Measurements from ENCODE around the gene MID1IP1.

The MID1IP1 gene, protein sequence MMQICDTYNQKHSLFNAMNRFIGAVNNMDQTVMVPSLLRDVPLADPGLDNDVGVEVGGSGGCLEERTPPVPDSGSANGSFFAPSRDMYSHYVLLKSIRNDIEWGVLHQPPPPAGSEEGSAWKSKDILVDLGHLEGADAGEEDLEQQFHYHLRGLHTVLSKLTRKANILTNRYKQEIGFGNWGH

DNA sequence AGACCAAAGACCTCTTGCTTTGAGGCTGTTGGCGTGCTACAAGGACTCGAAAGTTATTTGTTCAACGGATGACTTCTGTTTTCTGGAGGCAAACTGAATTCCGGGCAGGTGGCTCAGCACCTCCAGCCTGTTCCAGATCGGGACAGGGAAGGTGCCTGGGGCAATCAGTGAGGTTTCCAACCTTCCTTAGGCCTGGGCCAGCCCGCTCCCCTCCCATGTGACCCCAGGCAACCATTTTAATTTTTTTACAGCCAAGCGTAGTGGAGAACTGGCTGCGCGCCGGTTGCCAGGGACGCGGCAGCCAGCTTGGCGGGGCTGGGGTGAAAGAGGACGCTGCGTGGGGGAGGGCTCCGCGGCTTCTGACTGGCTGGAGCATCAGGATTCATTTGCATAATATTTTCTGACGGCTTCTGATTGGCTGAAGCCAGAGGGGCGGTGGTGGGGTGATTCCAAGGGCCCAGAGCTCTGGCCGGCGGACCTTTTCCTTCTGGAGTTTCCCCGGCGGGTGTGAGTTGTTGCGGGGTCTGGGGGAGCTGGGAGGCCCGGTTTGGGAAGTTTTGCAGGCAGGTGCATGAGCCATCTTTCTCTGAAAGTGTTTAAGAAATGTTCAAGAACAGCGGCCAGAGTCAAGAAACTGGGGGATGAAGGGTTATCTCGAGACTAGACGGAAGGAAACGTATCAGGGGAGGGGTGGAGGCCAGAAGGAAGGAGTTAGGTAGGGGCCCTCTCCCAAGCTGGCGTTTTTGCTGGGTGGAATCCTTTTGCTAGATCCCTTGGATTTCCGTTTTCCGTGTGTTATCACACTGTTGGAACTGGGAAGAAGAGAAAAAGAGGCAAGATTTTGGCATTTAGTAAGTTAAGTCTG, at the start of gene MID1IP1:
MID1IP1 (plus strand) TSS at position 479 of the 865 bp plus-strand sequence. CDS start 3,488 bp downstream, outside the sequence.
- no peak for DNase-seq

DNA sequence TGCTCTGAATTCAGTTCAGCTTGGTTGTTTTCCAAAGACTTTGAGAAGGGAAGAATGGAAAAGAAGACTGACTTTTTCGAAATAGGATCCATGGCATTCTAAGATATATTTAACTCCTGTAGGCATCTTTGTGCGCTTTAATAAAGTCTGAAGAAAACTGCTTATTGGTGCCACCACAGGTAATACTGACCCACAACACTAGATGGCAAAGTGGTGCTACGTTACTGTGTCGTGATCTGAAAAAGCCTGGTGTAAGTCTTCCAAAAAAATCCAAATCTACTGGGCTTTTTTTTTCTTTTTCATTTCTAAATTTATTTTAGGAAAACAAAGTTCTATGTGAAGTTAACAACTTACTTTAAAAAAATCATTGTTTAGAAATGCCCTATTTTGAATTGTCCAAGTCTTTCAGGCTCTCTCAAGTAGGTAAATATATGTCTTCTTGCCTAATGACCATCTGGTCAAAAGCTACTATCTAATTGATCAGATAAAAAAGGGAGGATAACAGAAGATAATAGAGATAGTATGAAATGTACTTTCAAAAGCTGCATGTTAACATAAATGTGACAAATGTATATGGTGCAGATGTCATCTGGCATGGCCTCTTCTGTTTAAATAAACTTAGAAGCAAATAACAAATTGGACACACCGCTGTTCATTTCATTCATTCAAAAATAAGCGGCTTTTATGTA, 47.0 kb upstream of the MID1IP1 start:
- no peak for DNase-seq

DNA sequence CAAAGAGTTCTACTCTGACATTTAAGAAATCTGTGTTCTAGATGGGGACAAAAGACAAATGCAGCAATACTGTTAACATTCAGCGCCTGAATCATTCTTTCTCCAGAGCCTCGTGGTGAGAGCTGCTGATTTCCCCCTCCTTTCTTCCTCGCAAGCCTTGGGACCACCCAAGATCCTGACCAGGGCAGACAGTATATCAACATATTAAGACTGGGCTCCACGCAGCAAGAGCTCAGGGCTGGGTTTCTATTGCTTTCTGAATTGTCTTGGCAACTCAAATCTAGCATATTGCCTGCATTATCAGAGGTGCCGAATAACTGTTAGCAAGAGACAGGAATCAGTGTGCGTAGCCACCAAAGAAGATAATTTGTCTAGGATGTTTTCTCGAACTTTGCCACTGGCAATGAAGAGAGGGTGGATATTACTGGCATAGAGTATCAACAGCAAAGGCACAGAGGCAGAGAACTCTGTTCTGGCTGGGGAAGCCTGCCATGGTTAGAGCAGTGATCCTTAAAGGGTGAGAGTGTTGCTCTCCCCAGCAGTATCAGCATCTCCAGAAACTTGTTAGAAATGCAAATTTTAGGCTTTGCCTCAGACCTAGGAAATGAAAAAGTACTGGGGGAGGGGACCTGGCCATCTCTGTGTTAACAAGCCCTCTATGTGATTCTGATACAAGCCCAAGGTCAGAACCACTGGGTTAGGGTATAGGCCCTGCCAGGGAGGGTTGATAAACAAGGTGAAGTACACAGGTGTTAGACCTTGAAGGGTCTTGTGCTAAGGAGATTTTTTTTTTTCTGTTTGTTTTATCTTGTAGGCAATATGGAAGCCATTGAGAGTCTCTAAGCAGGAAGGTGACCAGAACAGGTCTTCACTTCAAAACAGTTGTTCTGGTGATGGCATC, 46.2 kb upstream of the MID1IP1 start:
- DNase-seq: no peak

DNA sequence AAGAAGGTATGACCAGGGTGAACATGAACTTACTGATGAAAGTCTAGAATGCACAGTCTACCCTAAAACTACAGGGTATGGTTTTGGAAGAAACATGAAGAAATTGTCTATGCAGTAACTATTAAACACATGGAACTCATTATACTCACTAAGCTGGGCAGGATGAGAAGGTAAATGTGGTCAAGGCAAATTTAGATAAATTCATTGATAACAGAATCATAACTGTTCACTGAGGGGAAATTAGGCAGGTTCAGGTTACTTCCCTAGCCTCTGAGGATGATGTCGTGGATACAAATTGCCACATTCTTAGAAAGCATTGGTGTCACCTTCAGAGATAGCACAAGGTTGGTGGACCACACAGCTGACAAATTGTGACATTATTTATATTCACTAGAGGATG, 40.4 kb upstream of the MID1IP1 start:
- no peak for DNase-seq

DNA sequence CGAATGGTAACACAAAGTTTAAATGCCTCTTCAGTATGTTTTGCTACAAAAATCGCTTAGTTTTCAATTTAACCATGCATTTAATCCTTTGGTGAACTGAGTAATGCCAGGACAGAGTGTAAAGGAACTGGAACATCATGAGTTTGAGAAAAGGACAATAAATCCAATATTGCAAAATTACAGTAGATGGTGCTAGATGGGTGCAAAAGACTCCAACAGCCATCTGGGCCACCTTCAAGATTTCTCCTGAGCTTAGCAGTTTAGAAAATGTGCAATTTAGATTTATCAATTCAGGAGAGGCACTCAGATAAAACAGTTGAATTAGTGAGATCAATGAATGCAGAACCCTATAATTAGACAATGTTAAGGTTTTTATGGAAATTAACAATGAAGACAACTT, 33.2 kb upstream of the MID1IP1 start:
- DNase-seq: no peak

DNA sequence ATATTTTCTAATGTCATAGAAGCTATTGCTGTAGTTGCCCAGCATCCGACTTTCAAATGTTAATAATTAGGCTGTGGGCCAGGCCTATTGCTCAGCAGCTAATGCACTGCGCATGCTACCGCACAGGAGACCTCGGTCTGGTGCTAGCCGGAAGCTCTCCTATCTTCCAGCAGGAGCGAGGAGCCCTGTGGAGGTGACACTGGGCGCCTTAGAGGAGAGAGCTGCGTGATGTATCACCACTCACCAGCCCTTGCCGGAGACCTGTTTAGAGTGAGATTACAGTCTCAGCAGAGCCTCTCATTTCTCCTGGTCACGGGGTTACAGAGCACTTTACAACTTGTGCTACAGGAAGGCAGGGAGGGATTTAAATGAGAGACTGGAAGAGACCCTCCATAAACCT, 31.1 kb upstream of the MID1IP1 start:
- no peak for DNase-seq

DNA sequence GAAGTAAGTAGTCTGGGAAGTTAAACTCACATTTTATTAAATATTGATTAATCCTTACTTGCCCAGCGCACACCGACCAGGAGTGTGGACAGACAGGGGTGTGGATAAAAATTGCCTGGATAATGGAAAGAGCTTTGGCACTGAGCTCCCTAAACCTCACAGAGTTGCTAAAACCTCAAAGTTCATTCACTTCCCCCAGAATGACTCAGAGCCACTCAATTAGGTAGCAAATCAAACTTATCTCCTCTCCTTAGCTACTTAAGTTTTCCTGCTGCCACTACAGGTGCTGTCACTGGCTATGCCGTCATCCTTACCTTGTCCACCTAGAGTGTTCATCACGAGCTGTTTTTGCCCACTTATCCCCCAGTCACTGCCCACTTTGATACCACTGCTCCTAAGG, 27.0 kb upstream of the MID1IP1 start:
- DNase-seq: no peak

DNA sequence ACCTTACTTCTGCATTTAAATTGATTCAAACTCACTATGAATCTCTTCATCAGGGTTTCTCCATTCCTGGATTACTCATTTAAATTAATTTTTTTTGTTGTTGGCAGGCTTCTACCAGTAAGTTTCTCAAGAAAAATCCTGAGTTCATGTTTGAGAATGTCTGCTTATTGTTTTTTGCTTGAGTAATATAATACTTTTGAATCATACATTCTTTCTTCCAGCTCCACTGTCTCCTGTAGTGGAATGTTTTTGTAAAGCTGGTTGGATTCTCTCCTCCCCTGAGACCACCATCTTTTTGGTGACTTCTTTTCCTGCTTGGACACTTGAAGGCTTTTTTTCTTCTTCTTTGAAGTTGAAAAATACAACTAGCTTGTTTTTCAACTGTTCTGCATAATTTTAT, 4.3 kb upstream of the MID1IP1 start:
- no peak for DNase-seq

DNA sequence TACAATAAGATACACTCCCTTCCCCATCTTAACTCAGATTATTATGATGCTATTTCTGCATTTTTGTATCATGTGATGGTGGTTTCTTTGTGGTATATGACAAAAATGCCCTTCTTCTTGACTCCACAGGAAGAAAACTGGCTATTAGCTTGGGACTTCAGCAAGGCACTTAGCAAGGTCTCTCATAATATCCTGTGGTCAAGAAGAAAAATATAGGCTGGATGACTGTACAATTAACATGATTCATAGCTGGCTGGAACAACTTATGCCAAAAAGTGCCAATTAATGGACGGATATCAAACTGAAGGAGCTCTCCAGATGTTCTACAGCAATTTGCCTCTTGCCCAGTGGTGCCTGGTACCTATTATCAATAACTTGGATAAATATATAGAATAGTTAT, 2.3 kb upstream of the MID1IP1 start:
- DNase-seq: no peak

DNA sequence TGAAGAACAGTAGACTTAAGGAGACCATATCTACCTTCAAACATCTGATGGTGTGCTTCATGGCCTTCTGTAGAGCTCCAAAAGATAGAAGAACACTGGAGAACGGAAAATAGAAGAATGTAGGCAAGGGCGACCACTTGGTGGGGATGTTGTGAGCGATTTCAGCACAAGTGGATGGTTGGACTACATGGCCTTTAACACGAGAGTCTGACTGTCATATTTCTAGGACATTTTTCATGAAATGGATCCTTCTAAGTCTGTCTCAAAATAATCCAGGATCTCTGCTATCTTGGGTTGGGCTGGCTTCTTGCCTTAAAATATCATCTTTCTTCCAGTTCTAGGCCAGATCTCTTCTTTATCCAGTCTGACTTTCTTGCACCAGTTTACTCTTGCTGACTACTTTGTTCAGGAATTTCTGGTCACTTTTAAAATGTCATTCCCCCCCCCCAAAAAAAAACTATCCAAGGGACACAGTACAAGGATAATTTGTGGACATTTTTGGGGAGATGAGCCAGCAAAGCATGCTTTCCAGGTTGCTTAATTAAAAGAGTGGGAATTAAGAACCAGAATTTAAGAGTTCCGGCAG, 1.2 kb upstream of the MID1IP1 start:
- DNase-seq: no peak

DNA sequence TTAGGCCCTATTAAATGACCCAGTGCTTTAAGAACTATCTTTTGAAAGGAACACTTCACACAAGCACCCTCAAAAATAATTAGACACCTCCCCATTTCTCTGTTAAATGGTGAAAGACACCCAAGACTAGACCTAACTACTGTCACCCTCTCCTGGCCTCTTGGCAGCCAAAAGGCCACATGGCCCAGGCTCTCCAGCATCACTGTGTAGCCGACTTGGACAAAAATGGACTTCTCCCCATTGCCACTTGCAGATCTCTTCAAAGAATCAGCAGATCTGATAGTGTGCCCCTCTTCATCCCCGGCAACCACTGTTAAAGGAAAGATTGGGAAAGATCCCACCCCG, 2.0 kb downstream of the MID1IP1 start:
- DNase-seq: no peak

DNA sequence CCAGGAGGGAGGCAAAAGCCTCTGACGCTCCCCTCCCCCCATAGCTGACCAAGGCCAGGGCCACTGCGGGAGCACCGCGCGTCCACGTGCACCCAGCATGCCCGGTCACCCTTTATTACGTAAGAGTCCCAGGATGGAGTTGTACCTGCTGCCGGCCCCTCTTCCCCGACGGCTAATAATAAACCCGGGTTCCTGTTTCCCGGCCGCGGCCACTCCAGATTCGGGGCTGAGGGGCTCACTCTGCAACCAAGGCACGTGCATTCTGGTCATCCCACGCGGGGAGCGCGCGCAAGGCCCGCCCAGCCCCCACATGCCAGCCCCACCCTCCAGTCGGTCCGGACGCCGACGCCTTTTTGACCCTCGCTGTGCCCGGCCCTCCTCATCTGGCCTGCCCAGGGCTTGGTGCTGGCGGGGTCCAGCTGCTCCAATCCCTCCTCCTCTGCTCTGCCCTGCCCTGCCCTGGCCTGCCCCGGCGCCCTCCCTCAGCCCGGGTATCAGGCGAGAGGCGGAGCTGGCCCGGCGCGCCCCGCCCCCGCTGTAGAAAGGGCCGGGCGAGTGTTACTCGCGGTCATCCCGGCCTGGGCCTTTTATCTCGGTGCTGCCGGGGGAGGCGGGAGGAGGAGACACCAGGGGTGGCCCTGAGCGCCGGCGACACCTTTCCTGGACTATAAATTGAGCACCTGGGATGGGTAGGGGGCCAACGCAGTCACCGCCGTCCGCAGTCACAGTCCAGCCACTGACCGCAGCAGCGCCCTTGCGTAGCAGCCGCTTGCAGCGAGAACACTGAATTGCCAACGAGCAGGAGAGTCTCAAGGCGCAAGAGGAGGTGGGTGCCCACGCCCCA, 2.6 kb downstream of the MID1IP1 start:
- DNase-seq: no peak

DNA sequence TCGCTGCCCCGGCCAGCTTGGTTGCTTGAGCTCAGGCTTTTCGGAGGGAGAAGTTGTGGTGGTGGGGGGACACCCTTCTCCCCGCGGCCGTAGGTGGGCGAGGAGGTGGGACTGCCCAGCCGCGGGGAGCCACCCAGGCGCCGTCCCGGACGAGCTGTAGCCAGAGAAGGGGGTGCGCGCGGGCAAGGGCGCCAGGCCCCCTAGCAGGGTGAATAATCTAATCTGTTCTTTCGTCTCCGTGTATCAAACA, 3.1 kb downstream of the MID1IP1 start:
- DNase-seq: no peak

DNA sequence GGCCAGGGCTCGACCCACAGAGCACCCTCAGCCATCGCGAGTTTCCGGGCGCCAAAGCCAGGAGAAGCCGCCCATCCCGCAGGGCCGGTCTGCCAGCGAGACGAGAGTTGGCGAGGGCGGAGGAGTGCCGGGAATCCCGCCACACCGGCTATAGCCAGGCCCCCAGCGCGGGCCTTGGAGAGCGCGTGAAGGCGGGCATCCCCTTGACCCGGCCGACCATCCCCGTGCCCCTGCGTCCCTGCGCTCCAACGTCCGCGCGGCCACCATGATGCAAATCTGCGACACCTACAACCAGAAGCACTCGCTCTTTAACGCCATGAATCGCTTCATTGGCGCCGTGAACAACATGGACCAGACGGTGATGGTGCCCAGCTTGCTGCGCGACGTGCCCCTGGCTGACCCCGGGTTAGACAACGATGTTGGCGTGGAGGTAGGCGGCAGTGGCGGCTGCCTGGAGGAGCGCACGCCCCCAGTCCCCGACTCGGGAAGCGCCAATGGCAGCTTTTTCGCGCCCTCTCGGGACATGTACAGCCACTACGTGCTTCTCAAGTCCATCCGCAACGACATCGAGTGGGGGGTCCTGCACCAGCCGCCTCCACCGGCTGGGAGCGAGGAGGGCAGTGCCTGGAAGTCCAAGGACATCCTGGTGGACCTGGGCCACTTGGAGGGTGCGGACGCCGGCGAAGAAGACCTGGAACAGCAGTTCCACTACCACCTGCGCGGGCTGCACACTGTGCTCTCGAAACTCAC, 3.6 kb downstream of the MID1IP1 start:
- DNase-seq: no peak

DNA sequence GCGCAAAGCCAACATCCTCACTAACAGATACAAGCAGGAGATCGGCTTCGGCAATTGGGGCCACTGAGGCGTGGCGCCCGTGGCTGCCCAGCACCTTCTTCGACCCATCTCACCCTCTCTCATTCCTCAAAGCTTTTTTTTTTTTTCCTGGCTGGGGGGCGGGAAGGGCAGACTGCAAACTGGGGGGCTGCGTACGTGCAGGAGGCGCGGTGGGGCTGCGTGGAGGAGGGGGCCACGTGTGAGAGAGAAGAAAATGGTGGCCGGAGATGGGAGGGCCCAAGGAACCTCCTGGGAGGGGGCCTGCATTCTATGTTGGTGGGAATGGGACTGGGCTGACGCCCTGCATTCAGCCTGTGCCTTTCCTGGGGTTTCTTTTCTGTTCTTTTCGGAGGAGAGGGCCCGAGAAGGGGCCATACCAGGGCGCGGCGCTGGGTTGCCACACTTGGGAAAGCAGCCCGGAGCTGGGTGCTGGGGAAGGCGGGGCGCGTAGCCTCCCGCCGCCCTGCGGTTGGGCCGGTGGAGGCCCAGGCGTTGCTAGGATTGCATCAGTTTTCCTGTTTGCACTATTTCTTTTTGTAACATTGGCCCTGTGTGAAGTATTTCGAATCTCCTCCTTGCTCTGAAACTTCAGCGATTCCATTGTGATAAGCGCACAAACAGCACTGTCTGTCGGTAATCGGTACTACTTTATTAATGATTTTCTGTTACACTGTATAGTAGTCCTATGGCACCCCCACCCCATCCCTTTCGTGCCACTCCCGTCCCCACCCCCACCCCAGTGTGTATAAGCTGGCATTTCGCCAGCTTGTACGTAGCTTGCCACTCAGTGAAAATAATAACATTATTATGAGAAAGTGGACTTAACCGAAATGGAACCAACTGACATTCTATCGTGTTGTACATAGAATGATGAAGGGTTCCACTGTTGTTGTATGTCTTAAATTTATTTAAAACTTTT, 4.5 kb downstream of the MID1IP1 start:
- DNase-seq: no peak

DNA sequence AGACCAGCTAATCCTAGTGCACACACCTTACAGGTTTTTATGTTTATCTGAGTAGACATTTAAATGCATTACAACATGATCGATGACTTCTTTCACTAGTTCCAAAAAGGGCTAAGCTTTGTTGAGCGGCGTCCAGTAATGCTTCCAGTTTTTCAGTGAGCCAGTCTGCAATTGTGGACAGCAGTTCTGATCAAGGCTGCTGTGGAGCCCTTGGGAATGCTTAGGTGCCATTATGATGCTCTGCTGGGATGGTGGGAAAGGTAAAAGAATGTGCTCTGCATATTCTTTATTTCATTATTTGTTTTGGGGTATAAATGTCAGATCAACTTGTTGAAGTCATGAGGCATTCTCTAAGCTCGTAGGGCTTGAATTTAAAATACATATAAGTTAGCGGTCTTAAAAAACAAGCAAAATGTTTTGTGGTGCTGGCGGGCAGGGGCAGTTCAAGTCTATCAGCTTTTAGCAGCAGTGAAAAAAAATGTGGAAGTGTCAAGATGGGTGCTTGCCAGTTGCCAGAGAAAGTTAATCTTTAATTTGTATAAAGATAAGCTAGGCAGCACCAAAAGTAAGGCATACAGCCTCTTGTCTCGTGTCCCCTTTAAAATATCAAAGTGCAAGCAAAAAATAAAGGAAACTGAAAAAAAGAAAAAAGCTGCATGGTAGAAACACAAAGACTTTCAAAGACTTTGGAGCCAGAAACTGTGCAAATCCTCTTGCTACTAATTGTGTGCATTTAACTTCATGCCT, 5.8 kb downstream of the MID1IP1 start:
- no peak for DNase-seq

DNA sequence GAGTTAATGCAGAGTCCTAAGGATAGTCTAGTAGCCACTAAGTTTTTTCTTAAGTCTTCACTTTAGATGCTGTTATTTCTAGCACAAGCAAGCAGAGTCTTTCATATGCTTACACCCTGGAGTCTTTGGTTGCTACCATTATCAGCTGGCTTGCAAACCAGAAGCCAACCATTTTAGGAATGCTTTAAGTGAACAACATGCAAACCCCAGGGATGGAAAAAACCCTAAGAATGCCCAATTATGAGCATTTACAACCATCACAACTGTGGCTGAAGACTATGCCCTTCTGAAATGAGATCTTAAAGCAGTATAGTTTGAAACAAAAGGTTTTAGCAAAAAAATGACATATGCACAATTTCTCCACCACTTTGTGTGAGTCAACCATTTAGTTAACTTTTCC, 6.6 kb downstream of the MID1IP1 start:
- DNase-seq: no peak

DNA sequence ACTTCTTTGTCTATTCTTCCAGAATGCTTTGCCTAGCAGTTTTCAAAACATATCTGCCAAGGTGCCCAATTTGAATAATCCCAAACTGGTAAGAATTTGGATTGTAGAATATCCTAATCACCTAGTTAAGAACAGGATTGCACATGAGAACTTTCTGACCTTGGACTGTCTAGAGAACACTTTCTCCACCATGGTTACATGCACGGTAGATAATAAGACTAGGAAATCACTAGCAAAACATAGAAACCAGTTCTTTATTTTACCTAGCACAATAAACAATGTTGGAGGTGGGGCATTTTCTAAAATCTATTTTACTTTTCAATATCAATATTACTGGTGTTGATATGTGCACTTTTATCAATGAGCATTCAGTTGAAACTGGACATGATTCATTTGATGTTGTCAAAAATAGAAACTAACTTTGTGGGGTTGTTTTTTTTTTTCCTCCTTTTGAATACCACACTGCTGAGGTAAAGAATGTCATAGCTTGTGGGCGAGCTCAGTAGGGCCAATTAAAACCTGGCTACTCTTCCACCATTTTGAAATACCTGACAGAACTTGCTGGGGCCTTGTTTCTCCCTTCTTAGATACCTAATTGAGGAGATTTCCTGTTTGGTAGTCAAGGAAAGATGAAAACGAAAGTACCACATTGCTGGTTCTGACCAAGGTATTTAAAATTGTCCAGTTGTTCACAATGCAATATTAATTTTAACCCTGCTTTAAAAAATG, 10.4 kb downstream of the MID1IP1 start:
- DNase-seq: no peak

DNA sequence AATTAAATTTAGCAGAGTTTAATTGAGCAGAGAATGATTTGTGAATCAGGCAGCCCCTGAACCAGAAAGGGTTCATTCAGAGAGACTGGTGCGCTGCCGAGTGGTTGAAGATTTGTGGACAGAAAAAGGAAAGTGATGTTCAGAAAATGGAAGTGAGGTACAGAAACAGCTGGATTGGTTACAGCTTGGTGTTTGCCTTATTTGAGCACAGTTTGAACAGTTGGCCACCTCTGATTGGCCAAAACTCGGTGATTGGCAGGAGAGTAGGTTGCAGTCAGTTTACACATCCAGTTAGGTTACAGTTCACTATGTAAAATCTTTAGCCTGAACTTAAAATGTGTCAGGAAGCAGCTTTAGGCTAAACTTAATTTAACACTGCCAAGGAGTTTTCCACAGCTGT, 14.9 kb downstream of the MID1IP1 start:
- DNase-seq: no peak
